ENCODE results near the gene BMP6. TPM values are rescaled to one million over a fixed set of nuclear protein-coding genes. Genes with fewer than 3 reads are reported as not detected.

BMP6 gene
- total and polyA plus RNA-seq, 2 of the 4 experiments (the other 2 are of a cell fraction): 0.18 to 0.19 TPM

DNA sequence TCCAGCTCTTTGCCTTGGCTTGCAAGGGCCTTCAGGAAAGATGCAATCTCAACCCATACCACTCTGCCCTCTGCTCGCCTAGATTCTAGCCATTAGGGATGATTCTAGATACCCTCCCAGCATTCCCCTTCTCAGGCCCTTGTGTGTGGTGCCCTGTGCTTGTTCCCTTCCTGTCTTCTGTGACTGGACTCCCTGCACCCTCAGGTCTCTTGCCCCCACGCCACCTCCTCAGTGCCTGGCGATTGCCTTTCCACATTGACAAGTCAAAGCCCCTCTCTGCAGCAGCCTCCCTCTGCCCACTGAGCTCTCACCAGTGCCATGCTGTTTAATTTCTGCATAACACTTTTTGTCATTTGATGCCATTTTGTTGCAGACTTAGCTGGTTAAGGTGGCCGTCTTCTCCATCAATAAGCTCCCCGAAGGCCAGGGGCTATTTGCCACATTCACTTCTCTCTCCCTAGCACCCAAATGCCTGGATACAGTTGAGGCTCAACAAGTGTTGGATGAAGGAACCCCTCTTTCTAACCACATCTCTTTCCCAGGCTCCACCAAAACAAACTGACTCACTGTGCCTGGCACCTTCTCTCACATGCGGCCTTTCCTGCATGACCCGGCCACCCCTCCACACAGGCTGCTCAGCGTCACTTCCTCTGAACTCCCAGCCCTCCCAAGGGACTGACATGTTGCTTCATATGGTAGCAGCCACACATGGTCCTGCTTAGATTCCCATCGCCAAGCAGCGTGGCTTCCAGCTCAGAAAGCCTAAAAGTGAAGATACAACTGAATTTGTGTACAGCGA lies 189.3 kb downstream of the BMP6 start:
- H3K23ac ChIP-seq (ENCODE audit: low read depth, low read length): no peak overlapping the region
- no peak overlapping the region for H3K18ac ChIP-seq (ENCODE audit: low read depth, low read length)
- H3K27ac ChIP-seq (ENCODE audit: insufficient read depth, low read length): no peak overlapping the region
- H3K79me1 ChIP-seq (ENCODE audit: low read depth in 1 of 2, low read length in 2 of 2): no peaks in the 10 kb centered on the region
- no peak overlapping the region for H4K5ac ChIP-seq (ENCODE audit: low read depth, low read length)
- H3K4ac ChIP-seq (ENCODE audit: low read depth, low read length): no peak overlapping the region
- in situ Hi-C loops (cut with MboI; ENCODE audit: low sequenced_read_pairs): no loop called here
- no peak overlapping the region for H3K56ac ChIP-seq (ENCODE audit: extremely low read depth, insufficient read depth, low read length)
- 56% methylated on average over 1 of the region's 11 CpGs; no CpG with 5 or more reads in 1 of the 2 experiments for WGBS, 2 experiments (ENCODE audit: extremely low coverage in 2 of 2, insufficient read length in 1 of 2)
- no peak overlapping the region for H2AK5ac ChIP-seq (ENCODE audit: low read depth, low read length)
- H3K36me3 ChIP-seq (ENCODE audit: control insufficient read depth, insufficient read depth, low read length): no peaks in the 10 kb centered on the region
- no peak overlapping the region for H4K91ac ChIP-seq (ENCODE audit: insufficient read depth, low read depth, low read length)
- H2BK20ac ChIP-seq (ENCODE audit: low read depth, low read length): no peak overlapping the region
- DNase-seq (peak; percentile 37), ATAC-seq (ENCODE audit: low read depth) (no peak)
- peaks cover 30% of the 10 kb centered on the region for H3K27me3 ChIP-seq (ENCODE audit: control insufficient read depth, insufficient read depth, low read length)
- H2BK5ac ChIP-seq (ENCODE audit: low read depth, low read length, poor library complexity, severe bottlenecking): no peak overlapping the region
- CTCF ChIA-PET: interaction anchor here (0.6 kb wide), 1 partner anchor 28 kb away, joined by 4 read pairs; no protein-coding TSS in a partner anchor
- H2BK15ac ChIP-seq (ENCODE audit: low read depth, low read length): no peak overlapping the region
- no peak overlapping the region for H3K14ac ChIP-seq (replicated peaks; ENCODE audit: low read depth, low read length)
- dilution Hi-C loops (cut with HindIII; ENCODE audit: low sequenced_read_pairs, unreplicated experiment): no loop called here
- H3K4me1 ChIP-seq (ENCODE audit: control insufficient read depth, insufficient read depth, low read length): no peaks in the 10 kb centered on the region
- TF ChIP-seq CEBPB (IDR thresholded peaks at IDR 0.05; ENCODE audit: low read depth, low read length) (0 out of 2 replicates have a peak, but pooled peaks have one; percentile 24), MAFK (IDR thresholded peaks at IDR 0.05; ENCODE audit: low read depth, low read length) (no peak)
- no peaks in the 10 kb centered on the region for H3K9me3 ChIP-seq (ENCODE audit: control insufficient read depth, insufficient read depth, low read length)
- POLR2A ChIA-PET (ENCODE audit: unreplicated experiment): no interaction called here
- no peak overlapping the region for H4K8ac ChIP-seq (ENCODE audit: low read depth in 2 of 2, low read length in 2 of 2)
- H2AFZ ChIP-seq (replicated peaks; ENCODE audit: low read length, poor library complexity): no peak overlapping the region
- H2BK120ac ChIP-seq (ENCODE audit: low read depth, low read length): no peak overlapping the region
- H3K9ac ChIP-seq (ENCODE audit: low read depth, low read length): no peak overlapping the region
- H2AK9ac ChIP-seq (replicated peaks; ENCODE audit: low read depth, low read length, poor library complexity): no peak overlapping the region
- no peaks in the 10 kb centered on the region for H4K20me1 ChIP-seq (ENCODE audit: insufficient read depth, low read length)
- no peak overlapping the region for H3K4me2 ChIP-seq (ENCODE audit: low read depth, low read length)
- no peaks in the 10 kb centered on the region for H3K9me1 ChIP-seq (ENCODE audit: insufficient read depth, low read length)
- intact Hi-C loops (cut with micrococcal nuclease): loop anchor here (5.0 kb wide), 1 partner anchor 62 kb away; no protein-coding TSS in a partner anchor
- no TSS peak for BruUV-seq (replicated peaks)
- H3K4me3 ChIP-seq (ENCODE audit: insufficient read depth, low read depth, low read length): no peak overlapping the region
